Left ventricle myocardium inferior (tissue), 1 donor: ENCODE data around the gene SUMO3. TPM values are rescaled to one million over a fixed set of nuclear protein-coding genes. Genes with fewer than 3 reads are reported as not detected.

ENCODE experiments used
- DNase-seq: peaks from one replicate; pipeline ENCODE4 v3.0.0-alpha.2; 2020
- H3K27ac ChIP-seq: fragments of 200-600 bp; replicated peaks from 2 replicates; pipeline ENCODE4 v1.8.0; 2021
- H3K27me3 ChIP-seq: fragments of 200-600 bp; 2 replicates; pipeline ENCODE4 v1.8.0; 2021; ENCODE audit warnings: low read depth
- H3K36me3 ChIP-seq: fragments of 200-600 bp; 2 replicates; pipeline ENCODE4 v1.8.0; 2021
- H3K4me1 ChIP-seq: fragments of 200-600 bp; 2 replicates; pipeline ENCODE4 v1.8.0; 2021
- H3K4me3 ChIP-seq: fragments of 200-600 bp; 2 replicates; pipeline ENCODE4 v1.8.0; 2021; ENCODE audit warnings: mild to moderate bottlenecking, moderate library complexity
- H3K9me3 ChIP-seq: fragments of 200-600 bp; replicated peaks from 2 replicates; pipeline ENCODE4 v1.8.0; 2021
- CTCF ChIP-seq: fragments of 200-600 bp; IDR thresholded peaks from 2 replicates; pipeline ENCODE4 v1.8.0; 2021; ENCODE audit warnings: antibody characterized with exemption, mild to moderate bottlenecking, borderline replicate concordance
- intact Hi-C: fragments of 100-400 bp; cut with micrococcal nuclease; formaldehyde crosslinking; loops from one replicate; pipeline ENCODE4 v1.11.0; 2022
- total RNA-seq: library from RNA; stranded (reverse); fragmentation: NEBNext Ultra II Directional; extraction: Animal tissue kit (Norgen Biotek cat#: 25700); gene quantifications from one replicate; pipeline ENCODE4 v1.2.1, GENCODE V29; 2021
- donor health status: DM: no; HTN: yes; CAD: no; lungs with severe emphysema.

Gene SUMO3
- total RNA-seq, 1 donor from 2014 or later = 75.5 TPM

DNA sequence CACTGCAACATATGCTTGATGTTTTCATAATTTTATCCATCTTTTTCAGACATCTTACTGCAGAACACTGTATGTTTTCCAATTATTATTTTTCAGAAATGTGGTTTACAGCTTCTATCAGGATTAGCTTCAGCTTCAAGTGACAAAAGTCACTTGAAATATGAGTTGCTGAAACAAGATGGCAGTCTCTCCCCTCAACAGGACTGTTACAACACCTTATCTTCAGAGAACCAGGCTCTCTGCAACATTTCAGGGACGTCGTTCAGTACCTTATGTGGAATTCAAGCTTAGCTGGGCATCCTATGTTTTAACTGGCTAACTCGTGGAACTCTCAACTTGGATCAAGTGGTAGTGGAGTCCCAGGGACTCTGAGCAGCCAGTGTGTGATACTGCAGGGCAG lies 14.2 kb downstream of the SUMO3 start:
- DNase-seq = no peak
- Histone ChIP-seq H3K9me3 (no peaks in the 10 kb centered on the region), H3K36me3 (peaks cover 47% of the 10 kb centered on the region), H3K27me3 (no peaks in the 10 kb centered on the region), H3K4me1 (peaks cover 54% of the 10 kb centered on the region), H3K4me3 (no peak overlapping the region), H3K27ac (no peak overlapping the region)
- TF ChIP-seq CTCF = no peak
- intact Hi-C loops = no loop called here

- peak overlapping the region; percentile 88 for H3K4me3 ChIP-seq
- H3K27ac ChIP-seq = peak overlapping the region; percentile 85
Measured at GRCh38 chr21:44802396-44803153, 15.3 kb downstream of the SUMO3 start.

DNA sequence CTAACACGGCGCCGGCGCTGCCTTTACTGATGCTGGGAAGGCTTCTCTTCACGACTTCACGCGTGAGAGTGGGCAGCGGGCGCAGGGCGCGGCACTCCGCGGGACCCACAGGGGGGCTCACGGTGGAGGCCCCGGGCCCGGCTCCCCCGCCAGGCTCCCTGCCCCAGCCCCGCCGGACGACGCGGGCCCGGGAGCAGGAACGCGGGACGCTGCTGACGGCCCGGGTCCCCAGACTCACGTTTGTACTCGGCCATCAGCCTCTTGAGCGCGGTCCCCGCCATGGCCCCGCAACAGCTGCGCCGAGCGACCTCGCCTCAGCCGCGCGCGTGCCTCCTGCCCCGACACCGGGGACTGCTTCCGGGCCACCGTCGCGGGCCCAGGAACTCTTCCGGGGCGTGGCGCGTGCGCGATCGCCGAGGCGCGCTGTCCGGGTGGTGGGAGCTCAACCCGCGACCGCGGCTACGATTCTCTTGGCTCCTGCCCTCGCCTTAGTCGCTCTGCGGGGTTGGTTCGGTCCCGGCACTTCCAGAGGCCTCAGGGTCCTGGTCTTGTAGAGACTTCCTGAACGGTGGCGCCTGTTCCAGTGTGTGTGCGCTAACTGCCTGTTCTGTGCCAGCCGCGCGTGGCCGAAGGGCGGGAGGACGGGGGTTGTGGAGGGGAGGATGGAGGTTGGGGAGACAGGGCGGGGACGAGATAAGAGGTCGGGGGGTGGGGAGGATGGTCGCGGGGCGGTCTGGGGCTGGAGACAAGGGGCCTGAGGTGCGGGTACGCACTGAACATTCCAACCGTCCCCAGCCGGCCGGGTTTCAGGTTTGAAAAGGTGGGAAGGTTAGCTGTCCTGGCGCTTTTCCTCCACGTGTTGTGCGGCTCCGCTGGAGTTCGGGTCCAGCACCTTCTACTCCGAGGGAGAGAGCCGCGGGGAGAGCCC lies 16.1 kb downstream of the SUMO3 start, which contains the start of gene UBE2G2:
Gene UBE2G2 (minus strand): TSS at position 353 of the 928 bp plus-strand sequence. CDS start 72 bp downstream, at position 281.
- intact Hi-C loops = no loop called here
- TF ChIP-seq CTCF = no peak
- peaks cover 54% of the 10 kb centered on the region for H3K4me1 ChIP-seq
- H3K9me3 ChIP-seq = no peaks in the 10 kb centered on the region
- no peaks in the 10 kb centered on the region for H3K27me3 ChIP-seq
- DNase-seq = peak; percentile 82
- H3K4me3 ChIP-seq = peak within 1 kb of the TSS; percentile 88
- H3K27ac ChIP-seq = peak within 1 kb of the TSS; percentile 85
- peaks cover 37% of the 10 kb centered on the region for H3K36me3 ChIP-seq

More at GRCh38 chr21:44802396-44803153, 15.3 kb downstream of the SUMO3 start:
- H3K36me3 ChIP-seq = peaks cover 45% of the 10 kb centered on the region
- no peak for DNase-seq
- H3K27me3 ChIP-seq = no peaks in the 10 kb centered on the region
- H3K9me3 ChIP-seq = no peaks in the 10 kb centered on the region
- H3K4me1 ChIP-seq = peaks cover 54% of the 10 kb centered on the region
- TF ChIP-seq CTCF = no peak
- intact Hi-C loops = no loop called here

- TF ChIP-seq CTCF = peak; percentile 36
- Histone ChIP-seq H3K4me1 (peaks cover 54% of the 10 kb centered on the region), H3K4me3 (peak overlapping the region; percentile 88), H3K36me3 (peaks cover 34% of the 10 kb centered on the region), H3K27me3 (no peaks in the 10 kb centered on the region), H3K27ac (peak overlapping the region; percentile 85), H3K9me3 (no peaks in the 10 kb centered on the region)
- intact Hi-C loops = no loop called here
- DNase-seq = no peak
Measured at GRCh38 chr21:44800971-44801467, 16.8 kb downstream of the SUMO3 start.

DNA sequence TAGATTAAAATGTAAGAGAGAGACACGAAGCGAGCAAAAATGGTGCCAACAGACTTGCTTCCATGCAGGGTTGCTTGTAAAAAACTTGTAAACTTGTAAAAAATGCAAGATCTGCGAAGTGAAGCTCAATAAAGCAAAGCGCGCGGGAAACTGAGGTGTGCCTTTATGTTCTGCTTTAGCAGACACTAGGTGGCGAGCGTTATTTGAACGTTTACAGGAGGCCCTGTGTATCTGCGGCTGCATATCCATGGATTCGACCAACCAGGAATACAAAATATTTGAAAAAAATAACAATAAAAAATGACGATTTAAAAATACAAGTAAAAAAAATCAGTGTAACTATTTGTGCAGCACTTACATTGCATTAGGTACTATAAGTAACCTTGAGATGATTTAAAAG lies 17.8 kb downstream of the SUMO3 start:
- Histone ChIP-seq H3K9me3 (no peaks in the 10 kb centered on the region), H3K4me1 (peaks cover 60% of the 10 kb centered on the region), H3K36me3 (peaks cover 25% of the 10 kb centered on the region), H3K4me3 (peak overlapping the region; percentile 88), H3K27me3 (no peaks in the 10 kb centered on the region), H3K27ac (no peak overlapping the region)
- intact Hi-C loops = no loop called here
- DNase-seq = no peak
- TF ChIP-seq CTCF = peak; percentile 55
